ENCODE measurements around the gene MOK. TPM values are rescaled to one million over a fixed set of nuclear protein-coding genes. Genes with fewer than 3 reads are reported as not detected.
A peak's percentile ranks its signal among the peaks of the same experiment; 100 is the strongest.

Gene MOK
- total RNA-seq, 1 experiment from 2014 or later = 2.8 TPM

GRCh38 chr14:102255401-102256190, 49.4 kb downstream of the MOK start:
- TF ChIP-seq CTCF (conservative IDR thresholded peaks at IDR 0.05) = no peak
- no peak overlapping the region for H4K91ac ChIP-seq (ENCODE audit: insufficient read length, low read depth, low read length)
- no peak overlapping the region for H2AK5ac ChIP-seq (ENCODE audit: insufficient read length, low read length)
- no CpG with 5 or more reads among the region's 9 CpGs for WGBS (ENCODE audit: extremely low coverage, insufficient read length, low lambda C conversion rate)
- H2BK15ac ChIP-seq (ENCODE audit: low read depth, low read length) = no peak overlapping the region
- H2BK20ac ChIP-seq (ENCODE audit: low read depth, low read length, poor library complexity, severe bottlenecking) = no peak overlapping the region
- no peaks in the 10 kb centered on the region for H3K4me1 ChIP-seq (ENCODE audit: insufficient read depth, low read length)
- no peak overlapping the region for H3K4ac ChIP-seq (ENCODE audit: low read depth, low read length)
- no peaks in the 10 kb centered on the region for H3K23me2 ChIP-seq (ENCODE audit: insufficient read length, low read depth, low read length, poor library complexity, severe bottlenecking)
- no peak for DNase-seq
- no peaks in the 10 kb centered on the region for H3K4me1 Mint-ChIP-seq
- H3K9me3 Mint-ChIP-seq = no peaks in the 10 kb centered on the region; a peak in 1 of 5 replicates
- H3K14ac ChIP-seq (ENCODE audit: insufficient read depth, low read length) = 0 out of 2 replicates have a peak overlapping the region, but pooled peaks have one; percentile 35
- peaks cover 1% of the 10 kb centered on the region; the same call in 1 of the 2 replicates for H3K27me3 Mint-ChIP-seq (ENCODE audit: low read depth)
- no peaks in the 10 kb centered on the region for H4K20me1 ChIP-seq (ENCODE audit: control insufficient read depth, insufficient read depth, insufficient read length)
- no peak overlapping the region for H3K27ac Mint-ChIP-seq
- H3K9me3 ChIP-seq (ENCODE audit: control insufficient read depth, low read depth, low read length) = no peaks in the 10 kb centered on the region
- no peak overlapping the region for H2BK5ac ChIP-seq (ENCODE audit: insufficient read length, low read length)
- no peak overlapping the region for H3K27ac ChIP-seq (ENCODE audit: insufficient read length, low read depth, low read length)
- no peaks in the 10 kb centered on the region for H3K79me2 ChIP-seq (ENCODE audit: insufficient read depth, low read length)
- no peak overlapping the region for H3K56ac ChIP-seq (ENCODE audit: insufficient read length, low read depth, low read length)
- no peak overlapping the region for H2AFZ ChIP-seq (ENCODE audit: low read length)
- H3K23ac ChIP-seq (ENCODE audit: insufficient read length, low read depth, low read length) = no peak overlapping the region
- H3K18ac ChIP-seq (ENCODE audit: insufficient read length, low read depth, low read length) = no peak overlapping the region
- H4K8ac ChIP-seq (replicated peaks; ENCODE audit: insufficient read length, low read depth, low read length) = no peak overlapping the region
- H2BK120ac ChIP-seq (ENCODE audit: low read depth, low read length, poor library complexity, severe bottlenecking) = no peak overlapping the region
- H4K5ac ChIP-seq (ENCODE audit: insufficient read length, low read depth, low read length) = no peak overlapping the region
- no peaks in the 10 kb centered on the region for H3K36me3 Mint-ChIP-seq (ENCODE audit: insufficient read depth in 1 of 3, low read depth in 3 of 3)
- H3K9ac ChIP-seq (ENCODE audit: extremely low read depth, insufficient read length, low read length) = no peak overlapping the region
- no peak overlapping the region for H2BK12ac ChIP-seq (ENCODE audit: insufficient read length, low read depth, low read length)
- no peak overlapping the region for H3T11ph ChIP-seq (ENCODE audit: low read length)
- H3K4me3 Mint-ChIP-seq = no peak overlapping the region
- H3K79me1 ChIP-seq (ENCODE audit: insufficient read depth, low read depth, low read length, poor library complexity, severe bottlenecking) = no peaks in the 10 kb centered on the region
- no peak overlapping the region for H3K4me2 ChIP-seq (ENCODE audit: insufficient read depth, insufficient read length, low read length)
- H3K27me3 ChIP-seq (ENCODE audit: insufficient read depth, low read length) = no peaks in the 10 kb centered on the region

All from H9 (cell line).